ENCODE data around the gene YOD1.

- TF ChIP-seq POLR2A (IDR thresholded peaks at IDR 0.05), result no peak
- TF ChIP-seq, protein P1, sequence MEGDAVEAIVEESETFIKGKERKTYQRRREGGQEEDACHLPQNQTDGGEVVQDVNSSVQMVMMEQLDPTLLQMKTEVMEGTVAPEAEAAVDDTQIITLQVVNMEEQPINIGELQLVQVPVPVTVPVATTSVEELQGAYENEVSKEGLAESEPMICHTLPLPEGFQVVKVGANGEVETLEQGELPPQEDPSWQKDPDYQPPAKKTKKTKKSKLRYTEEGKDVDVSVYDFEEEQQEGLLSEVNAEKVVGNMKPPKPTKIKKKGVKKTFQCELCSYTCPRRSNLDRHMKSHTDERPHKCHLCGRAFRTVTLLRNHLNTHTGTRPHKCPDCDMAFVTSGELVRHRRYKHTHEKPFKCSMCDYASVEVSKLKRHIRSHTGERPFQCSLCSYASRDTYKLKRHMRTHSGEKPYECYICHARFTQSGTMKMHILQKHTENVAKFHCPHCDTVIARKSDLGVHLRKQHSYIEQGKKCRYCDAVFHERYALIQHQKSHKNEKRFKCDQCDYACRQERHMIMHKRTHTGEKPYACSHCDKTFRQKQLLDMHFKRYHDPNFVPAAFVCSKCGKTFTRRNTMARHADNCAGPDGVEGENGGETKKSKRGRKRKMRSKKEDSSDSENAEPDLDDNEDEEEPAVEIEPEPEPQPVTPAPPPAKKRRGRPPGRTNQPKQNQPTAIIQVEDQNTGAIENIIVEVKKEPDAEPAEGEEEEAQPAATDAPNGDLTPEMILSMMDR (IDR thresholded peaks at IDR 0.05), result no peak
Observed at GRCh38 chr1:207070811-207071210, 19.8 kb upstream of the YOD1 start.

All from sigmoid colon (tissue), 3 donors.